ENCODE data around the gene SLC13A2.
A peak's percentile ranks its signal among the peaks of the same experiment; 100 is the strongest.

Gene SLC13A2

DNA sequence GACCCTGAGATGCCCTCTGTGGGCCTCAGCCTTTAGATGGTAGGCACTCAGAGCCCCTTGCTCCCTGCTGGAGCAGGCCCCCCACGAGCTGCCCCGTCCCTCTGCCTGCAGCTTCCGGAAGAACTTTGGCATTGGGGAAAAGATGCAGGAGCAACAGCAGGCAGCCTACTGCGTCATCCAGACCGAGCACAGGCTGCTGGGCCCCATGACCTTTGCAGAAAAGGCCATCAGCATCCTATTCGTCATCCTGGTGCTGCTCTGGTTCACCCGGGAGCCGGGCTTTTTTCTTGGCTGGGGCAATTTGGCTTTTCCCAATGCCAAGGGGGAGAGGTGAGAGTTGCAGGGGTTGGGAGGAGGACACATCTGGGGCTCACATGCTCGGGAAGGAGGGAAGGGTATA lies 20.0 kb downstream of the SLC13A2 start:
- no peak for DNase-seq
- TF ChIP-seq GATA1 (IDR thresholded peaks at IDR 0.05; ENCODE audit: low read depth, low read length) (no peak), POLR2A (IDR thresholded peaks at IDR 0.05; ENCODE audit: low read length) (no peak)

DNA sequence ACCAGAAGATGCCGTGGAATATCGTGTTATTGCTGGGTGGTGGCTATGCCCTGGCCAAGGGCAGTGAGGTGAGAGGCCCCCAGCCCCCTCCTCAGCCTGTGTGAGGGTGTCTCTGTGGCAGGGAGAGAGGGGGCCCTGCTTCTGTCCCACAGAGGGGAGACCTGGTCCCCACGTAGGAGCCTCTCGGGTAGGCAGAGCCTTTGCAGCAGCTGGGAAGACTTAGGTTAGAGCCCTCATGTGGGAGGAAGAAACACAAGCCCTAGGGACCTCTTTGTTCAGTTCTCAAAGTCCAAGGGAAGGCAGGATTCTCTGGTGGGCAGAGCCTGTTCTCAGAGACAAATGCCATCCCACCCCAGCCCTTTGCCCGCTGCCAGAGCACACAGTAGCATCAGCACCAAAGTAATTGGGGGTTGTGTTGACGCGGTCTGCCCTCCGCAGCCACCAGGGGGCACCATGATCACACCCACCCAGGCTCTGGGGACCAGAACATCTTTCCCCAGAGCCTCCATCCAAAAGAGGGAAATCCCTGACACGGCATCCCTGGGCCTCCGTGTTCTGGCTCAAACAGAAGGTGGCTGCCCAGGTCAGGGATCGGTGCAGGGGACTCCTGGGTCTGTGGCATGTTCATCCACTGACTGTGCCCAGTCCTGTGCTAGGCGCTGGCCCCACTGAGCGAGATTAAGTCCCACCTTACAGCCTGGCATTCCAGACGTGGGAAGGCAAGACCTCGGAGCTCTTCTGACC lies 21.2 kb downstream of the SLC13A2 start:
- DNase-seq, result peak; percentile 60 to 83
- TF ChIP-seq GATA1 (IDR thresholded peaks at IDR 0.05; ENCODE audit: low read depth, low read length) (no peak), POLR2A (IDR thresholded peaks at IDR 0.05; ENCODE audit: low read length) (no peak)

GRCh38 chr17:28495635-28496034 lies 22.2 kb downstream of the SLC13A2 start:
- no peak for TF ChIP-seq POLR2A (IDR thresholded peaks at IDR 0.05; ENCODE audit: low read length)
- TF ChIP-seq GATA1 (IDR thresholded peaks at IDR 0.05; ENCODE audit: low read depth, low read length), result no peak
- DNase-seq, result no peak

- DNase-seq, result no peak
- TF ChIP-seq POLR2A (IDR thresholded peaks at IDR 0.05; ENCODE audit: low read length) (no peak), GATA1 (IDR thresholded peaks at IDR 0.05; ENCODE audit: low read depth, low read length) (no peak)
These were observed 24.5 kb downstream of the SLC13A2 start for GRCh38 chr17:28497931-28498330.

GRCh38 chr17:28498652-28499363 lies 25.4 kb downstream of the SLC13A2 start:
- TF ChIP-seq POLR2A (IDR thresholded peaks at IDR 0.05; ENCODE audit: low read length), result no peak
- TF ChIP-seq GATA1 (IDR thresholded peaks at IDR 0.05; ENCODE audit: low read depth, low read length), result no peak
- DNase-seq, result no peak

GRCh38 chr17:28499364-28499664 lies 25.9 kb downstream of the SLC13A2 start:
- DNase-seq, result no peak
- TF ChIP-seq GATA1 (IDR thresholded peaks at IDR 0.05; ENCODE audit: low read depth, low read length), result no peak
- no peak for TF ChIP-seq POLR2A (IDR thresholded peaks at IDR 0.05; ENCODE audit: low read length)

DNA sequence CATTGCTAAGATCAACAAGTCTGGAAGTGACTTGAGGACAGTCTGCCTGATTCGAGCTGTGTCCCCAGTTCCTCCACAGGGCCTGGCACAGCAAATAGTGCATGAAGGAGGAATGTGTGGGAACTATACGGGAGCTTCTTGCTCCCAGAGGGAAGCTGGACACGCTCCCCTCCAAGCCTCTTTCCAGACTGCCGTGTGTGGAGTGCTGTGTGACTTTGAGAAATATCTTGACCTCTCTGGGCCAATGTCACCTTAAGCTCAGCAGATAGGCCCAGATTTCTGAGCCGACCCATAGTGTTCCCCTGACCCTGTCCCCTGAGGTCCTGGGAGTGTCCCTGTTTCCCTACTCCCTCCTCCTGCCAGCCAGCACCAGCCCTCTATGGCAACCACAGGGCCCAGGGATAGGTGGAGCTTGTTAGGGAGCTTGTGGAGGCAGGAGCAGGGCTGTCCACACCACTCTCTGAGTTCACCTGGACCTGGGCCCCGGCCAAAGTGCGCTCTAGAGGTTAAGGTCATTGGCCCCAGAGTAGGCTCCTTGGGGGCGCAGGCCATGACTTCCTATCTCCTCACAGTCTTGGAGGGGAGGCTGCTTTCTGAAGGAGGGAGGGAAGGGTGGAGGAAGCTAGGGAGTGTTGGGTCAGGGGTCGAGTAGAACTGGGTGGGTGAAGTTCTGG lies 26.4 kb downstream of the SLC13A2 start:
- no peak for DNase-seq

GRCh38 chr17:28500712-28501379 lies 27.4 kb downstream of the SLC13A2 start:
- no peak for DNase-seq
- TF ChIP-seq POLR2A (IDR thresholded peaks at IDR 0.05; ENCODE audit: low read length) (no peak), GATA1 (IDR thresholded peaks at IDR 0.05; ENCODE audit: low read depth, low read length) (no peak)

More for the DNA sequence above, 26.4 kb downstream of the SLC13A2 start:
- TF ChIP-seq GATA1 (IDR thresholded peaks at IDR 0.05; ENCODE audit: low read depth, low read length) (no peak), POLR2A (IDR thresholded peaks at IDR 0.05; ENCODE audit: low read length) (no peak)

DNA sequence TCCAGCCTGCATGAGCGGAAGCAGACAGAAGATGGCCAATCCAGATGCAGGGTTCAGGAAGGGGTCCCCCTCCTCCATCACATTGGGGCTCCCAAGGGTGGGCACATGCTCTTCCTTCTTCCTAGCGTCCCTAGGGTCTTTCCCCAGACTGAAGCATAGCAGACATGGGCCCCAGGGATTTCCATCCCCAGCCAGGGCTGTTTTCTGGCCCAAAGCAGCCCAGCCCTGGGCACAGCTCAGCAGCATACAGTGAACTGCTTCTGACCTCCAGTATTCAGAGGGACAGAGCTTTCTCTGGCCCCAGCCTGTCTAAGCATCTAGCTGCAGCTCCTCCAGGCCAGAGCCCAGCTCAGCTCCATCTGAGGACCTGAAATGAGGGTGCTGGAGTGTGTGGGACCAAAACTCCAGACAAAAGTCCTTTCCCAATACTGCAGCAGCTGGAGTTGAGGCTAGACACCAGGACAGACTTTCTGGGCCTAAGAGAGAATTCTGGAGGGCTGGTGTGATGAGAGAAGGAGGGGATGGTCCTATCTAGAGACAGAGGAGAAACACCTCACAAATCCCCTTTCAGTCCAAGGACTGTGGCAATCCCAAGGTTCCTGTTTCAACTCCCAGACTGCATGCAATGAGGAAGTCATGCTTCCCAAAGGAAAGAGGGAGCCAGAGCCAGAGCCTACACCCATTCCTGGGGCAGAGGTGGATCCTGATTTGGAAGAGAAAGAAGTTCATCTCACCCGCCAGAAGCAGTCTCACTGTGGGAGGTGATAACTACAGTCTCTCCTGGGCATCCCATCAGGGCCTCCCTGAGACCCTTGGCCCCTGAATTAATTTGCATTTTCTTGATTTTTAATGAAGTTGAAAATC lies 28.2 kb downstream of the SLC13A2 start:
- no peak for DNase-seq
- TF ChIP-seq GATA1 (IDR thresholded peaks at IDR 0.05; ENCODE audit: low read depth, low read length) (no peak), POLR2A (IDR thresholded peaks at IDR 0.05; ENCODE audit: low read length) (no peak)

DNA sequence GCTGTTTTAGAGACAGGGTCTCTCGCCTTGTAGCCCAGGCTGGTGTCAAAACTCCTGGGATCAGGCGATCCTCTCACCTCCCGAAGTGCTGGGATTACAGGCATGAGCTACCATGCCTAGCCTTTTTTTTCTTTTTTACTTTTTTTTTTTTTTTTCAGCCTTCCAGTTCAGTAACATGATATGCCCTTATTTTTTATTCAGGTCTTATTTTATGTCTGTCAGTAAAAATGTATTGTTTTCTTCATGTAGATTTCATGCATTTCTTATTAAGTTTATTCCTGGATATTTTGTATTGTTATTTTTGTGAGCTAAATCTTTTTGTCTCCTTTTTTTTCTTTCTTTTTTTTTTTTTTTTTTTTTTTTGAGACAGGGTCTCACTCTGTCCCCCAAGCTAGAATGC lies 30.0 kb downstream of the SLC13A2 start:
- no peak for DNase-seq
- TF ChIP-seq GATA1 (IDR thresholded peaks at IDR 0.05; ENCODE audit: low read depth, low read length) (no peak), POLR2A (IDR thresholded peaks at IDR 0.05; ENCODE audit: low read length) (no peak)

GRCh38 chr17:28505986-28506665 lies 32.7 kb downstream of the SLC13A2 start, which contains the start of gene FOXN1:
FOXN1 (plus strand) TSS chr17:28506348; CDS start chr17:28523970, 17,622 bp downstream.
- no peak for DNase-seq
- no peak for TF ChIP-seq GATA1 (IDR thresholded peaks at IDR 0.05; ENCODE audit: low read depth, low read length)
- TF ChIP-seq POLR2A (IDR thresholded peaks at IDR 0.05; ENCODE audit: low read length), result no peak

DNA sequence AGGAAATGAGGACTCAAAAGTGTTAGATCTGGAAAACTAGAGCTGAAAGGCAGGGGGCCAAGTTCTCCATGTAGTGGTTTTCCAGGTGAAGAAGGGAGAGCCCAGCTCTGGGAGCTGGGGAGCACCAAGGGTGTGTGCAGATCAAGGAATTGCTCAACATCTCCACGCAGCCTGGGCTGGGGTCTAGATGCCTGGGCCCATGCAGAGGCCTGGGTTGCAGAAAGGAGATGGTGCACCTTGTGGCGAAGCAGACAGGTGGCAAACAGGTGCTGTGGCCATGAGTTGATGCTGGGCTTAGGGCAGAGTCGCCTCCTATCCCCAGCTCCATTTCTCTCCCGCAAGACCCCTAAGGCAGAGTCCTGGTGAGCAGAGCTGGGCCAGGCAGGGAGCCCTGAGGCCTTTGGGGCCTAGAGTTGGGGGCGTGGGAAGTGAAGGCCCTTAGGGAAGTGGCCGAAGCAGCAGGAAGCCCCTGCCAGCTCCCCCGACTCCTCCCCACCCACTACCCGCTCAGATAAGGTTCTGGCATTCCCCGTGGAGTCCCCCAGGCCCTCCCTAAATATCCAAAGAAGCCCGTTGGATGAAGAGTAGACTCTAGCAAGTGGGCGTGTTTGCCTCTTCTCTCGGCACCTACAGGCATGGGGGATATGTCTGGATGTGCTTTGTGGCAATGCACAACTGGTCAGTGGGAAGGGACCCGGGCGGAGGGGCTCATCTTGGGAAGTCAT lies 33.5 kb downstream of the SLC13A2 start:
- no peak for TF ChIP-seq GATA1 (IDR thresholded peaks at IDR 0.05; ENCODE audit: low read depth, low read length)
- TF ChIP-seq POLR2A (IDR thresholded peaks at IDR 0.05; ENCODE audit: low read length), result no peak
- DNase-seq, result no peak
